Measurements from ENCODE around the gene TMEM91. TPM values are rescaled to one million over a fixed set of nuclear protein-coding genes. Genes with fewer than 3 reads are reported as not detected.

Gene TMEM91
- 12.6 TPM for polyA plus RNA-seq (2012; ENCODE audit: insufficient read length, low read depth)

DNA sequence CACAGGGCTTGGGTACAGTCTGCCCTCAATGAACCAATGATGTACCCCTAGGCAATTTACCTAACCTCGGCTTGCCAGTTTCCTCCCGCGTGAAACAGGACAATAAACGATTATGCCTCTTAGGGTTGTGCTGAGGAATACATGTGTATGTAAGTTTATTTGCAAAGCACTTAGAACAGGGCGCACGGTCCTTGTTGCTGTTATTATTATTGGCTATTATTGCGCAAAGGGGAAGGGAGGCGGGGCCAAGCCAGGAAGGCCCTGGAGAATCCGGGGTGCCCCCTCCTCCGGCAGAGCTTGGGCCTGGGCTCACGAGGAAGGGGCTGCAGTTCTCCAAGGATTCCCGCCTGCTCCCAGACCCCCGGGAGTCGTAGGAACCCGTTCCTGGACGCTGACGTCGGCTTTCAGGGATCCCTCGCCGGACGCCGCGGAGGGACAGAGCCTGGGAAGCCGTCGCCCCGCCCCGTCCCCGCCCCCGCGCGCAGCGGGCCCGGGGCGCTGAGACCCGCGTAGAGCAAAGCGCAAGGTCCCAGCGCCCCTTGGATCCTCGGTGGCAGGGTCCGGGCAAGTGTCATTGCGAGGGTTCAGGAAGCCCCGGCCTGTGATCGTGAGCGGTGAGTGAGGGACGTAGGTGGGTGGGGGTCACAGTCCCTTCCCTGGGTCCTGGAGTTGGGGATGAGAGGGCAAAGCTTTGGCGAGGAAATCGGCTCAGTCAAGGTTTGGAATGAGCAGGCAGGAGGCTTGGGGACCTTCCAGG lies at the start of gene TMEM91:
TMEM91 (plus strand) TSS at position 293 of the 757 bp plus-strand sequence. CDS start 1,777 bp downstream, outside the sequence.
- TF ChIP-seq FOXP2 (optimal IDR thresholded peaks at IDR 0.05; ENCODE audit: borderline replicate concordance, extremely low read depth, extremely low read length, insufficient read depth): no peak
- TF ChIP-seq TAF1 (IDR thresholded peaks at IDR 0.05; ENCODE audit: borderline replicate concordance, insufficient read depth, low read length): no peak
- TF ChIP-seq, protein P1, sequence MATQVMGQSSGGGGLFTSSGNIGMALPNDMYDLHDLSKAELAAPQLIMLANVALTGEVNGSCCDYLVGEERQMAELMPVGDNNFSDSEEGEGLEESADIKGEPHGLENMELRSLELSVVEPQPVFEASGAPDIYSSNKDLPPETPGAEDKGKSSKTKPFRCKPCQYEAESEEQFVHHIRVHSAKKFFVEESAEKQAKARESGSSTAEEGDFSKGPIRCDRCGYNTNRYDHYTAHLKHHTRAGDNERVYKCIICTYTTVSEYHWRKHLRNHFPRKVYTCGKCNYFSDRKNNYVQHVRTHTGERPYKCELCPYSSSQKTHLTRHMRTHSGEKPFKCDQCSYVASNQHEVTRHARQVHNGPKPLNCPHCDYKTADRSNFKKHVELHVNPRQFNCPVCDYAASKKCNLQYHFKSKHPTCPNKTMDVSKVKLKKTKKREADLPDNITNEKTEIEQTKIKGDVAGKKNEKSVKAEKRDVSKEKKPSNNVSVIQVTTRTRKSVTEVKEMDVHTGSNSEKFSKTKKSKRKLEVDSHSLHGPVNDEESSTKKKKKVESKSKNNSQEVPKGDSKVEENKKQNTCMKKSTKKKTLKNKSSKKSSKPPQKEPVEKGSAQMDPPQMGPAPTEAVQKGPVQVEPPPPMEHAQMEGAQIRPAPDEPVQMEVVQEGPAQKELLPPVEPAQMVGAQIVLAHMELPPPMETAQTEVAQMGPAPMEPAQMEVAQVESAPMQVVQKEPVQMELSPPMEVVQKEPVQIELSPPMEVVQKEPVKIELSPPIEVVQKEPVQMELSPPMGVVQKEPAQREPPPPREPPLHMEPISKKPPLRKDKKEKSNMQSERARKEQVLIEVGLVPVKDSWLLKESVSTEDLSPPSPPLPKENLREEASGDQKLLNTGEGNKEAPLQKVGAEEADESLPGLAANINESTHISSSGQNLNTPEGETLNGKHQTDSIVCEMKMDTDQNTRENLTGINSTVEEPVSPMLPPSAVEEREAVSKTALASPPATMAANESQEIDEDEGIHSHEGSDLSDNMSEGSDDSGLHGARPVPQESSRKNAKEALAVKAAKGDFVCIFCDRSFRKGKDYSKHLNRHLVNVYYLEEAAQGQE (IDR thresholded peaks at IDR 0.05; ENCODE audit: insufficient read depth in 1 of 2, low read depth in 2 of 2, low read length in 2 of 2): no peak
- TF ChIP-seq POLR2AphosphoS5 (IDR thresholded peaks at IDR 0.05; ENCODE audit: low read depth, low read length): no peak
- TF ChIP-seq SIN3A (IDR thresholded peaks at IDR 0.05; ENCODE audit: borderline replicate concordance, insufficient read depth, low read length): no peak

DNA sequence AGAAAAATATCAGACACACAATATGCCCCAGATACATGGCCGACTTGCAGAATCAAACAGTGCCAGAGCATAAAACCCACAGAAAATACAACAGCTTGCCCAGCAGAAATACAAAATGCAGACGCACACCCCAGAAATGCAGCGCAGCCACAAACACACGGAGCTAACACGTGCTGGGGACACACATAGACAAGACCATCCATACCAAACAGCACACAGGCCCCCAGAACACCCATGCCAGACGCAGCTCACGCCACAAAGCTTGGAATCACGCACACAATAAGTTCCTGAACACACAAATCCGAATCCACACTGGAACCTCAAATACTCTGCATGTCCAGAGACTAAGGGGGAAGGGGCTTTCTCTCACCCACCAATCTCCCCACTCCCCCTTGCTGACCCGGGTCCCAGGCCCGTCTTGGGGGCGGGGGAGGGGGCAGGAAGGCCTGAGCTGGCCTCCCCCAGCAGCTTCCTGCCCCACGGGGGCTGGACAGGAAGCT lies 49.2 kb upstream of the TMEM91 start:
- no peak for TF ChIP-seq TAF1 (IDR thresholded peaks at IDR 0.05; ENCODE audit: borderline replicate concordance, insufficient read depth, low read length)
- no peak for TF ChIP-seq SIN3A (IDR thresholded peaks at IDR 0.05; ENCODE audit: borderline replicate concordance, insufficient read depth, low read length)
- TF ChIP-seq, protein P1 (IDR thresholded peaks at IDR 0.05; ENCODE audit: insufficient read depth in 1 of 2, low read depth in 2 of 2, low read length in 2 of 2): no peak
- TF ChIP-seq POLR2AphosphoS5 (IDR thresholded peaks at IDR 0.05; ENCODE audit: low read depth, low read length): no peak
- TF ChIP-seq FOXP2 (optimal IDR thresholded peaks at IDR 0.05; ENCODE audit: borderline replicate concordance, extremely low read depth, extremely low read length, insufficient read depth): no peak

- TF ChIP-seq POLR2AphosphoS5 (IDR thresholded peaks at IDR 0.05; ENCODE audit: low read depth, low read length) (no peak), TAF1 (IDR thresholded peaks at IDR 0.05; ENCODE audit: borderline replicate concordance, insufficient read depth, low read length) (no peak), SIN3A (IDR thresholded peaks at IDR 0.05; ENCODE audit: borderline replicate concordance, insufficient read depth, low read length) (no peak), FOXP2 (optimal IDR thresholded peaks at IDR 0.05; ENCODE audit: borderline replicate concordance, extremely low read depth, extremely low read length, insufficient read depth) (no peak)
- TF ChIP-seq, protein P1 (IDR thresholded peaks at IDR 0.05; ENCODE audit: insufficient read depth in 1 of 2, low read depth in 2 of 2, low read length in 2 of 2): no peak
These were observed 48.7 kb upstream of the TMEM91 start for GRCh38 chr19:41327576-41328156.

GRCh38 chr19:41328157-41328841 lies 48.0 kb upstream of the TMEM91 start:
- TF ChIP-seq FOXP2 (optimal IDR thresholded peaks at IDR 0.05; ENCODE audit: borderline replicate concordance, extremely low read depth, extremely low read length, insufficient read depth): no peak

- TF ChIP-seq SIN3A (IDR thresholded peaks at IDR 0.05; ENCODE audit: borderline replicate concordance, insufficient read depth, low read length): no peak
- no peak for TF ChIP-seq POLR2AphosphoS5 (IDR thresholded peaks at IDR 0.05; ENCODE audit: low read depth, low read length)
- TF ChIP-seq FOXP2 (optimal IDR thresholded peaks at IDR 0.05; ENCODE audit: borderline replicate concordance, extremely low read depth, extremely low read length, insufficient read depth): no peak
- TF ChIP-seq, protein P1 (IDR thresholded peaks at IDR 0.05; ENCODE audit: insufficient read depth in 1 of 2, low read depth in 2 of 2, low read length in 2 of 2): no peak
- no peak for TF ChIP-seq TAF1 (IDR thresholded peaks at IDR 0.05; ENCODE audit: borderline replicate concordance, insufficient read depth, low read length)
These were observed 47.5 kb upstream of the TMEM91 start for GRCh38 chr19:41328842-41329225.

Data from PFSK-1 (cell line).